ENCODE data around the gene SNRNP25. TPM values are rescaled to one million over a fixed set of nuclear protein-coding genes. Genes with fewer than 3 reads are reported as not detected.

SNRNP25 gene
- polyA plus RNA-seq, 6 donors from 2014 or later: 43.3 to 111 (median 67.2) TPM

DNA sequence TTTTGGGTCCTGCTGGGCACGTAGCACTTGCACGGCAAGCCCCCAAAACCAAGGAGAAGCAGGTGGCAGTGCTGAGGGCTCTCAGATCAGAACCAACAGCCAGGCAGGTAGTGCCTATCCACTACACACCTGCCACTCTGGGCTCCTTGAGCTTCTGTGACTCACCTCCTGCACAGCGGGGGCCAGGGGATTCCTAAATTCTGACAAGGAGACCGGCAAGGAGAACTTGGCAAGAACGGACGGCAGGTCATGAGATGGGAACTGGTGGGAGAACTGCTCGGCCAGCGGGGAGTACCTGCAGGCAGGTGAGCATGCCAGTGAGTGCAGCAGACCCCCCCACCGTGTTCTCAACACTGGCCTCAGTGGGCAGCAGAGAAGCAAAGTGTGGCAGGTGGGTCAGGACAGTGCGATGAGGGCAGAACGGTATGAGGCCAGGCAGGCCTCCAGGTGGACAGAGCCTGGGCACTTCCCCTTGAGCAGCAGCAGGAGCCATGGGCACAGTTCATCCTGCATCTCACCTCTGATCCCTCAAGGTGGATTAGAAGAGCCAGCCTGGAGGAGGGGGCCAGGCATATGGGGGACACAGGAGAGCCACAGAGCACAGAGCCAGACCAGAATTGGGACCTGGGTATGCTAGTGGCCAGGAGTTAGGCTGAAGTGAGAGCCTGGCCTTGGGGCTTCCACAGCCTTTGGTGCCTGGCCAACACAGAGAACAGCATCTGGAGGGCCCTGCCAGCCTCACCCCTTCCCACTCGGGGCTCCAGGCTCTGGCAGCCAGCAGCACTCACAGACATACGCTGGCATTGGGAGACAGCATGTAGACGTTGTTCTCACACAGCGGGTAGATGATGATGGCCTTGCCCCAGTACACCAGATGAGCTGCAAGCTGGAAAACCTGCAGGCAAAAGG, 39.1 kb downstream of the SNRNP25 start:
- Mint-ChIP-seq H3K4me3 (no peak overlapping the region), H3K9me3 (no peaks in the 10 kb centered on the region), H3K27me3 (no peaks in the 10 kb centered on the region), H3K4me1 (peaks cover 4 to 12% (median 5%) of the 10 kb centered on the region in 3 donors), H3K36me3 (no peaks in the 10 kb centered on the region), H3K27ac (peak overlapping the region in 1 of 6 donors; percentile 33)
- ATAC-seq (ENCODE audit: low read depth in 2 of 2) (no peak), DNase-seq (no peak)

DNA sequence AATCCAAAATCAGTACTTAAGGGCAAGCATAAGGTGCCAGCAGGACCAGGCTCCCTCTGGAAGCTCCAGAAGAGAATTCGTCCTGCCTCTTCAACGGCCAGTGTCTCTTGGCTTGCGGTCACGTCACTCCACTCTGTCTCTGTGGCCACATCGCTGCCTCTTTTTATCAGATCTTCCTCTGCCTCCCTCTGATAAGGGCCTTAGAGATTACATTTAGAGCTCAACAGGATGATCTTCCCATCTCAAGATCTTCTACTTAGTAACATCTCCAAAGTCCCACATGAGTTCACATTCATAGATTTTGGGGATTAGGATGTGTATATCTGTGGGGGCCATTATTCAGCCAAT, 41.3 kb downstream of the SNRNP25 start:
- ATAC-seq (ENCODE audit: low read depth in 2 of 2): no peak
- DNase-seq: no peak
- Mint-ChIP-seq H3K27me3 (no peaks in the 10 kb centered on the region), H3K27ac (peak overlapping the region in 2 of 6 donors; percentile 52 to 83), H3K9me3 (no peaks in the 10 kb centered on the region), H3K4me3 (no peak overlapping the region), H3K36me3 (no peaks in the 10 kb centered on the region), H3K4me1 (peaks cover 7 to 15% (median 8%) of the 10 kb centered on the region in 3 donors)

- peak overlapping the region in 2 of 6 donors; percentile 17 to 69 for H3K27ac Mint-ChIP-seq
- no peaks in the 10 kb centered on the region for H3K36me3 Mint-ChIP-seq
- no peak overlapping the region for H3K4me3 Mint-ChIP-seq
- ATAC-seq (ENCODE audit: low read depth in 2 of 2) (peak; percentile 96 to 98), DNase-seq (peak; percentile 90)
- H3K9me3 Mint-ChIP-seq: no peaks in the 10 kb centered on the region
- H3K27me3 Mint-ChIP-seq: no peaks in the 10 kb centered on the region
- peaks cover 12 to 24% (median 14%) of the 10 kb centered on the region in 3 donors for H3K4me1 Mint-ChIP-seq
These were observed 43.3 kb downstream of the SNRNP25 start for GRCh38 chr16:96935-97381.

GRCh38 chr16:97822-98221, 44.2 kb downstream of the SNRNP25 start:
- no peaks in the 10 kb centered on the region for H3K36me3 Mint-ChIP-seq
- H3K27ac Mint-ChIP-seq: peak overlapping the region in 2 of 6 donors; percentile 10 to 56
- no peaks in the 10 kb centered on the region for H3K9me3 Mint-ChIP-seq
- no peaks in the 10 kb centered on the region for H3K27me3 Mint-ChIP-seq
- H3K4me3 Mint-ChIP-seq: peak overlapping the region in 1 of 8 donors; percentile 32
- DNase-seq: no peak
- ATAC-seq (ENCODE audit: low read depth in 2 of 2): no peak
- H3K4me1 Mint-ChIP-seq: peaks cover 12 to 32% (median 14%) of the 10 kb centered on the region in 3 donors

DNA sequence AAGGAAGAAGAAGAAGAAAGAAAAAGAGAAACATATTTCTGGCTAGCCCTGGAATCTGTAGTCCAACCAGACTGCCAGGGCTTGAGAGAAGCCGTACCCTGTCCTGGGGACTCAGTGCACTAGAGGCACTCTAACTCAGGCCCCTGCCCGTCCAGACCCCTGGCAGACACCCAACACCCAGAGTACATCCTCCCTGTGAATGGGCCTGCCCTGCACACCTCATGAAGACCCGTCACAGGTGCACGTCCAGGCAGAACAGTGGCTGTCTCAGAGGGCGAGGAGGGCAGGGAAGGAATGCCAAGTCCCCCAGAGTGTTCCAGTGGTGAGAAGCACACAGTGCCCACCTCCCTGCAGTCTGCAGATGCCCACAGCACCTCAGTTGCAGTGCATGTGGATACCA, 47.4 kb downstream of the SNRNP25 start:
- H3K4me3 Mint-ChIP-seq: peak overlapping the region in 1 of 8 donors; percentile 37
- no peak overlapping the region for H3K27ac Mint-ChIP-seq
- H3K36me3 Mint-ChIP-seq: no peaks in the 10 kb centered on the region
- DNase-seq (no peak), ATAC-seq (ENCODE audit: low read depth in 2 of 2) (no peak)
- H3K27me3 Mint-ChIP-seq: no peaks in the 10 kb centered on the region
- H3K9me3 Mint-ChIP-seq: no peaks in the 10 kb centered on the region
- peaks cover 12 to 32% (median 14%) of the 10 kb centered on the region in 3 donors for H3K4me1 Mint-ChIP-seq

DNA sequence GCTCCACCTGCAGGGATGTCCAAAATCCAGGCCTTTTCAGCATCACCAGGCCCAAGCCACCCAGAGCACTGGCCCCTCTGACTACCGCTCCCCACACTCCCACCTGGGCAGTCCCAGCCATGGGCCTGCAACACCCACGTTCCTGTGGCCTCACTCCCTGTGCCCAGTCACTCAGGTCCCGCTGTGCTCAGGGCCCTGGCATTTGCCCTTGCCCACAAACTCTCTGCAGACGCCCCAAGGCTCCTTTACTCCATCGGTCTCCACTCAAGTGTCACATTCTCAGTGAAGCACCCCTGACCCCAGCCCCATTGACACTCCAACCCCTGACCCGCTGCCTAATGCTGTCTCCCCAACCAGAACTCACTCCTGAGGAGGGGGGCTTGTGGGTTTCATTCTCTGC, 48.0 kb downstream of the SNRNP25 start:
- H3K4me3 Mint-ChIP-seq: peak overlapping the region in 1 of 8 donors; percentile 56
- no peaks in the 10 kb centered on the region for H3K36me3 Mint-ChIP-seq
- DNase-seq (no peak), ATAC-seq (ENCODE audit: low read depth in 2 of 2) (no peak)
- H3K27ac Mint-ChIP-seq: peak overlapping the region in 1 of 6 donors; percentile 93
- H3K9me3 Mint-ChIP-seq: no peaks in the 10 kb centered on the region
- H3K4me1 Mint-ChIP-seq: peaks cover 12 to 31% (median 14%) of the 10 kb centered on the region in 3 donors
- H3K27me3 Mint-ChIP-seq: no peaks in the 10 kb centered on the region

DNA sequence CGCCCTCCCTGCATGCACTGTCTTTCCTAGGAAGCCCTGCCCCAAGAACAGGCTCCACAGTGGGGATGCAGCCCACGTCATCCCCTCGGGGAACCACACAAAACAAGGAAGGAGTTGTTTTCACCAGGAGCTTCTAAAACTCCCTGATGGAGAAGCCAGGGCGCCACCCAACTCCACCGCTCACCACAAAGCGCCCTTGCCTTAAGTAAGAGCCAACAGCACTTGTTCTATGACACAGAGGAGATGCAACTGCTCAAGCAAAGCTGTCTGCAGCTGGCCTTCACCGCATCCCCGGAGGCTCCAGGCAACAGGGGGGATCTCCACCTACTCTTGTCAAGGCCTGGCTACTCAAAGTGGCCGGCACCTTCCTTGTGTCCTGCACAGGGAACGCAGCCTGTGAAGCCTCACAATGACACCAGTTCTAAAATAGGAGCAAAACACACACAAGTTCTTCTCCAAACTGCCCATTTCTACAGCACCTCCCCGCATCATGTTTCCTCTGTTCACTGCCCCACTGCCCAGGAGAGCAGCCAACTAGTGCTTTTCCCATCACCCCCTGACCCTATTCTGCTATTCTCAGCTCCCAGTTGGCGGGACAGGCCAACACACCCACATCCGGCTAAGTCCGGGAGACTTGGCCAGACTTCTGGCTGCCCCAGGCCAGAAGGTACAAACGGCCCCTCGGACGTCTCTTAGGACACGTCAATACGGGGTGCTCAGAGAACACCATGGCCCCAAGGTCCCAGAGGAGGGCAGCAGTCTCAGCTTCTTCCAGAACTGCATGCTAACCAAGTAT, 48.6 kb downstream of the SNRNP25 start:
- H3K27ac Mint-ChIP-seq: no peak overlapping the region
- ATAC-seq (ENCODE audit: low read depth in 2 of 2): no peak
- H3K9me3 Mint-ChIP-seq: no peaks in the 10 kb centered on the region
- no peak for DNase-seq
- peaks cover 12 to 25% (median 14%) of the 10 kb centered on the region in 3 donors for H3K4me1 Mint-ChIP-seq
- no peaks in the 10 kb centered on the region for H3K36me3 Mint-ChIP-seq
- no peaks in the 10 kb centered on the region for H3K27me3 Mint-ChIP-seq
- peak overlapping the region in 1 of 8 donors; percentile 81 for H3K4me3 Mint-ChIP-seq

DNA sequence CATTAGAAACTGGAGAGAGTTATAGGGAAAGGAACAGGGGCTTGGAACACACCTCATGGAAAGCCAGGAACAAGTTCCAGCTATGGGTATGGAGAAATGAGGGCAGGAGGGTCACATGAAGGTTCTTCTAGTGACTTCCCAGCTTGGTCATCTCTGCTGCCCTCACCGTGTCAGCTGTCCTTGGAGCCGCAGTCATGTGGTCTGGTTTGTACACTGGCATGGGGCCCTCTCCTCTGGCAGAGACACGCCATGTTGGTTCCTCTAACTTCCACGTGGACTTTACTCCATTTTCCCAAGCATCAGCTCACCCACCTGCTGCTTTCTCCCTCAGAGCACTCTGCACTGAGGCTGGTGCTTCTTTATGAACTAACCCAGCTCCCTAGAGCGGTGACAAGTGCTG, 50.7 kb downstream of the SNRNP25 start:
- H3K9me3 Mint-ChIP-seq: no peaks in the 10 kb centered on the region
- no peaks in the 10 kb centered on the region for H3K36me3 Mint-ChIP-seq
- DNase-seq (no peak), ATAC-seq (ENCODE audit: low read depth in 2 of 2) (no peak)
- no peaks in the 10 kb centered on the region for H3K27me3 Mint-ChIP-seq
- H3K4me1 Mint-ChIP-seq: peaks cover 7 to 17% (median 9%) of the 10 kb centered on the region in 3 donors
- H3K27ac Mint-ChIP-seq: peak overlapping the region in 2 of 6 donors; percentile 7 to 65
- no peak overlapping the region for H3K4me3 Mint-ChIP-seq

- no peaks in the 10 kb centered on the region for H3K9me3 Mint-ChIP-seq
These were observed 51.3 kb downstream of the SNRNP25 start for GRCh38 chr16:104928-105327.

GRCh38 chr16:105521-105920, 51.9 kb downstream of the SNRNP25 start:
- DNase-seq: no peak
- H3K9me3 Mint-ChIP-seq: no peaks in the 10 kb centered on the region
- no peak overlapping the region for H3K4me3 Mint-ChIP-seq
- no peak for ATAC-seq (ENCODE audit: low read depth in 2 of 2)
- H3K27ac Mint-ChIP-seq: peak overlapping the region in 1 of 6 donors; percentile 28
- no peaks in the 10 kb centered on the region for H3K36me3 Mint-ChIP-seq
- H3K4me1 Mint-ChIP-seq: peaks cover 7 to 17% (median 9%) of the 10 kb centered on the region in 3 donors
- H3K27me3 Mint-ChIP-seq: no peaks in the 10 kb centered on the region

More at GRCh38 chr16:104928-105327, 51.3 kb downstream of the SNRNP25 start:
- Mint-ChIP-seq H3K4me3 (no peak overlapping the region), H3K27me3 (no peaks in the 10 kb centered on the region), H3K27ac (no peak overlapping the region), H3K36me3 (no peaks in the 10 kb centered on the region), H3K4me1 (peaks cover 7 to 17% (median 9%) of the 10 kb centered on the region in 3 donors)
- ATAC-seq (ENCODE audit: low read depth in 2 of 2) (no peak), DNase-seq (no peak)

GRCh38 chr16:106623-107324, 53.1 kb downstream of the SNRNP25 start:
- Mint-ChIP-seq H3K4me3 (no peak overlapping the region), H3K36me3 (no peaks in the 10 kb centered on the region), H3K27me3 (no peaks in the 10 kb centered on the region), H3K9me3 (no peaks in the 10 kb centered on the region), H3K27ac (no peak overlapping the region), H3K4me1 (peaks cover 2 to 10% (median 6%) of the 10 kb centered on the region in 3 donors)
- peak; percentile 57 for DNase-seq
- peak; percentile 75 to 86 for ATAC-seq (ENCODE audit: low read depth in 2 of 2)

All from naive B cell (primary cell).